ENCODE data around the gene ATXN1.

GRCh38 chr6:16271428-16271827 lies 489.8 kb downstream of the ATXN1 start:
- no peak for TF ChIP-seq EZH2phosphoT487 (IDR thresholded peaks at IDR 0.05; ENCODE audit: unreplicated experiment)
- no peak for TF ChIP-seq CTCF (conservative IDR thresholded peaks at IDR 0.05; ENCODE audit: low read depth in 2 of 2)
- TF ChIP-seq POLR2AphosphoS5 (IDR thresholded peaks at IDR 0.05; ENCODE audit: low read depth): no peak
- no peak for TF ChIP-seq JUNB (IDR thresholded peaks at IDR 0.05; ENCODE audit: unreplicated experiment)

Data from GM23338 (cell line).